ENCODE data around the gene UBL4A.
A peak's percentile ranks its signal among the peaks of the same experiment; 100 is the strongest.

Gene UBL4A

DNA sequence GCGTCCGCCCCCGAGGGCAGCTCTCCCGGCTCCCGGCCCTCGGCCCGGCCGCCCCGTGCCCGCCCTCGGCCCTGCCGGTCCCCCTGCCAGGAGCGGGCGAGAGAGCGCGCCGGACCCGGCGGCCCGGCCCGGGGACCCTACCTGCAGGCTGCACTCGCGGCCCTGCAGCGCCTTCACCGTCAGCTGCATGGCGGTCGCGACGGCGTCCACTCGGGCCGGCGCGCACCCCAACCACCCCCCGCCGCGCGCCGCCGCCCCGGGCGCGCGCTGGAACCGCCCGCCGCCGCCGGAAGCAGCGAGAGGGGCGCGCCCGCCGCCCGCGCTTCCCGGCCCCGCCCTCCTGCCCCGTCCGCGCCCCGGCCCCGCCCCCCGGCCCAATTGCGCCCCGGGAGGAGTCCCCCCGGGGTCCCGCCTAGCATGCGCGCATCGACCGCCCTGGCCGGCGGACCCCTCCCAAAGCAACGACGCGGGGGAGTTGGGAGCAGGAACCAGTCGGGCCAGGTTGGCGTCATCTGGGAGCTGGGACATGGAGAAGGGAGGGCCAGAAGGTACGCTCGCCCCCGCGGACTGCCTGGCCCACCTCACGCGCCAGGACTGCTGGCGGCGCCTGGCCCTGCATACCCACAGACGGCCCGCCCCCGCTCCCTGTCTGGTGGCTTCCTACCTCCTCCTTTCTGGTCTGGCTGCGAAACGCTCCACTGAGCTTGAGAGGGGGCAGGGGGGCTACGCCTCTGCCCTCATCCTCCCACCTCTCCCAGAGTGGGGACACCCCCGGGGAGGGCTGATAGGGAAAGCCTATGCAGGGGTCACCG is at the start of gene UBL4A:
Gene UBL4A (minus strand): TSS at position 220 of the 812 bp plus-strand sequence. CDS start 31 bp downstream, at position 189.
- peak in 2 of 3 donors; percentile 6 to 42 for DNase-seq (ENCODE audit: low read depth in 2 of 3, low spot score in 1 of 3)

DNA sequence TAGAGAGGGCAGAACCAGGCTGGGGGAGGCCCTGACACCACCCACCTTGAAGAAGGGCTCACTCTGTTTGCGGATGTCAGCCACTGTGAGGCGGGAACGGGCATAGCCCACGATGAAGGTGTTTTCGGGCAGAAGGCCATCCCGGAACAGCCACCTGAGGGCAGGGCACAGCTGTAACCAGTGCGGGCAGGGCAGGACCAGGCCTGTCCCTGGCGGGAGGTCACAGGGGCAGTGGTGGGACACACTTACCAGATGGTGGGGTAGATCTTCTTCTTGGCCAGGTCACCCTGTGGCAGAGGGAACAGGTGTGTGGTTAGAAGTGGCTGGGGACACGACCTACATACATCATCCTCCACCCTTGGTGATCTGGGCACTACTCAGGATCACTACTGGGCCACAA is 49.5 kb upstream of the UBL4A start:
- no peak for DNase-seq (ENCODE audit: low read depth in 2 of 3, low spot score in 1 of 3)

DNA sequence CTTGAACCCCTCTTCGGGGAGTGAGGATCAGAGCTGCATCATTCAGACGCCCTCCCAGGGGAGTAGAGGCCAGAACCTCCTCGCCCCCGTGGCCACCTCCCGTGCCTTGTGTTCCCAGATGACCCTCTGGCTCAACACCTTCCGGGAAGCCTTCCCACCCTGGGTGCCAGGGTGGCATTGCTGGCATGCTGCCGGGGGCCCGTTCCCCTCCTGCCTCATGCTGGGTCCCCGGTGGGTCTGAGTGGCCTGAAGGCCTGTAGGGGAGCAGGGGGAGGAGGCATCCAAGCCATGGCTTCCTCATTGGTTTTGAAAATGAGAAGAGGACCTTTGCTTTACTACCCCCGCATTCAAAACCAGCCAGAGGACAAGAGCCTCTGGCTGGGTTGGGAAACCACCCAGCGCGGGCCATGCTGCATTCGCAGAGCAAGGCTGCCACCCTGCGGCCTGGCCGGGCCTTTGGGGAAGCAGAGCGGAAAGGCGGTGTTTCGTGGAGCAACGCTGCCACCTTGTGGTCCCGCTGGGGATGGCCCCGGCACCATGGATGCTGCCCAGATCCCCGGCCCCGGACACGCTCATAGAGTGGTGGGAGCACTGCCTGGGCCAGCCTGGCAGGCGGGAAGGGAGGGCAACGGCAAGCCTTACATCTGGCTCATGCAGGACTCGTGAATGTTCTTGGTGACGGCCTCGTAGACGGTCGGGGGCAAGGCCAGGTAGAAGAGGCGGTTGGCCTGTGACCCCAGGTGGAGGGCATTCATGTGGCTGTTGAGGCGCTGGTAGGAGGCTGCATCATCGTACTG is 48.3 kb upstream of the UBL4A start:
- peak; percentile 78 to 92 (median 78) for DNase-seq (ENCODE audit: low read depth in 2 of 3, low spot score in 1 of 3)

DNA sequence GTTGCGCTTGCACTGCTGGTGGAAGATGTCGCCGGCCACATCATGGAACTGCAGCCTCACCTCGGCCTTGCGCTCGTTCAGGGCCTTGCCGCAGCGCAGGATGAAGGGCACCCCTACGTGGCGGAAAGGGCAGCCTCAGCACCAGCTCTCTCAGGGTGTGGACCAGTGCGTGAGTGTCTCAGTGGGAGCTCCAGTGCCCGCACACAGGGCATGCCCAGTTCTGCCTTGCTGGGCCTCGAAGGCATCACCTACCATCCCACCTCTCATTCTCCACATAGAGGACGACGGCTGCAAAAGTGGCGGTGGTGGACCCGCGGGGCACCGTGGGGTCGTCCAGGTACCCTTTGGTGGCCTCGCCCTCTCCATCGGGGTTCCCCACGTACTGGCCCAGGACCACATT is 46.3 kb upstream of the UBL4A start:
- no peak for DNase-seq (ENCODE audit: low read depth in 2 of 3, low spot score in 1 of 3)

DNA sequence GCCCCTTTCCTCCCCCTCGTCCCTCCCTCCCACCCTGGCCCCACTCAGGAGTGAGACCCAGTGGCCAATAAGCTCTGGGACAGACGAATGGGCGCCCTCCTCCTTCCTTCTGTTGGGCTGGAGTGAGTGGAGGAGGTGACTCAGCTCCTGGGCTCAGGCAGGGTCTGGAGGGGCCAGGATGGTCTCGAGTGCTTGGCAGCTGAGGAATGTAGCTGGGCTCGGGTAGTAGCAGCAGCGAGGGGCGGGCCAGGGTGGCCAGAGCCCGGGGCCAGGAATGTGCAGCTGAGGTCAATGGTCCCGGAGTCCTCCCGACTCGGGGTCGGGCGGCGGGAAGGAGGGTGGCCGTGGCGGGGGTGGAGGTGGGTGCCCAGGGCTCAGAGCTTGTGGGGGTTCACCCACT is 45.2 kb upstream of the UBL4A start:
- no peak for DNase-seq (ENCODE audit: low read depth in 2 of 3, low spot score in 1 of 3)

DNA sequence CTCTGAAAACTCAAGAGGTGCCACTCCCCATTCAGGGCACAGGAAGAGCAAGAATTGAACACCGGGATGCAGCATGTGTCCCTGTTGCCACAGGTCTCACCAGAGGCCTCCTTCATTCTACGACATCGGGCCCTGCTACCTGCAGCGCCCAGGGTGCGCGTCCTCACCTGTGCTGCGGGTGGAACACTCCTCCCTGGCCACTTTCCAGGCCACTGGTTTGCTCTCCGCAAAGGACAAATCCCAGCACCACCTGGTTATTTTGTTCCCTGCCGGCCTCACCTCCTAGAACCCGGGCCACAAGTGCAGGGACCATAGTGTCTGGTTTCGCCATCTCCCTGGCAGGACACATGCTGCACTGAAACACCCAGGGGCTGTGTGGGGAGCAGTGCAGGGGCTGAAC is 43.9 kb upstream of the UBL4A start:
- DNase-seq (ENCODE audit: low read depth in 2 of 3, low spot score in 1 of 3): no peak

DNA sequence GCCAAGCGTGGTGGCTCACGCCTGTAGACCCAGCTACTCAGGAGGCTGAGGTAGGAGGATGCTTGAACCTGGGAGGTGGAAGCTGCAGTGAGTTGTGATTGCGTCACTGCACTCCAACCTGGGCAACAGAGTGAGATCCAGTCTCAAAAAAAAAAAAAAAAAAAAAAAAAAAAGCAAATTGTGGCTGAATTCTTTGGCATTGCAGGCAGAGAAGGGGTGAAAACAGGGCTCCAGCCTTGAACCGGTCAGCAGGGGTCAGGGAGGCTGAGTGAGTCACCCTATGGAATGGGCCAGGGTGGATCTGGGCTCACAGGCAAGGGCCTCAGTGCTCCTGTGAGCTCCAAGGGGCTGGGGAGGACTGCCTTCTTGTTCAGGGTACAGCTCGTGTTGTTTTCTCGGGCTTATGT is 42.8 kb upstream of the UBL4A start:
- DNase-seq (ENCODE audit: low read depth in 2 of 3, low spot score in 1 of 3): no peak

DNA sequence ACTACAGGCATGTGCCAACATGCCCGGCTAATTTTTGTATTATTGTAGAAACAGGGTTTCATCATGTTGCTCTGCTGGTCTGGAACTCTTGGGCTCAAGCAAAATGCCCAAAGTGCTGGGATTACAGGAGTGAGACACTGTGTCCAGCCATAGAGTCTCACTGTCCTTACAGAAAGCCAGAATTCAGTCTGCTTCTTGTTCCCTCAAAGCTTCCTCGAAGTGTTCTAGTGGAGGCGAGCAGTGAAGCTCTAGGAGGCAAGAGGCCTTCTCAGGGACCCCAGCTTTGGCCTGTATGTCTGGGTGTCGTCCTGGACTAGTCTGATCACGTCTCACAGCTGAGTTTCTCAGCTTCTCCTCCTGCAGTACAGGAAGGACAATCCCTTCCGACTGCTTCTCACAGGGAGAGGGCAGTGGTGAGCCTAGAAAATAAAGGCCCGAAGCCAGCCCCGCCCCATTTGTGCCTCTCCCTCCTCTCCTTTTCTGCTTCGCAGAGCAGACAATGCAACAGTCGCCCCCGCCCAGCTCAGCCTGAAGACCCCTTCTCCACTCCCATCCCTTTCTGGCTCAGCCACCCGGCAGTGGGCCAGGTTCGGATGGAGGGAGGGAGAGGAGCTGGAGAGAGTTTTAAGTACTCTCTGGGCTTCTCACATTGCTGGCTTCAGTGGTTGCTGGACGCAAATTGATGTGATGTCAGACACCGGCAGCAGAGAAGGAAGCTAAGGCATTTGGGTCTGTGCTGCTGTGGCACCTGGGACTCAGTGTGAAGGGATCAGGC is 40.7 kb upstream of the UBL4A start:
- DNase-seq (ENCODE audit: low read depth in 2 of 3, low spot score in 1 of 3): peak in 2 of 3 donors; percentile 48 to 51

DNA sequence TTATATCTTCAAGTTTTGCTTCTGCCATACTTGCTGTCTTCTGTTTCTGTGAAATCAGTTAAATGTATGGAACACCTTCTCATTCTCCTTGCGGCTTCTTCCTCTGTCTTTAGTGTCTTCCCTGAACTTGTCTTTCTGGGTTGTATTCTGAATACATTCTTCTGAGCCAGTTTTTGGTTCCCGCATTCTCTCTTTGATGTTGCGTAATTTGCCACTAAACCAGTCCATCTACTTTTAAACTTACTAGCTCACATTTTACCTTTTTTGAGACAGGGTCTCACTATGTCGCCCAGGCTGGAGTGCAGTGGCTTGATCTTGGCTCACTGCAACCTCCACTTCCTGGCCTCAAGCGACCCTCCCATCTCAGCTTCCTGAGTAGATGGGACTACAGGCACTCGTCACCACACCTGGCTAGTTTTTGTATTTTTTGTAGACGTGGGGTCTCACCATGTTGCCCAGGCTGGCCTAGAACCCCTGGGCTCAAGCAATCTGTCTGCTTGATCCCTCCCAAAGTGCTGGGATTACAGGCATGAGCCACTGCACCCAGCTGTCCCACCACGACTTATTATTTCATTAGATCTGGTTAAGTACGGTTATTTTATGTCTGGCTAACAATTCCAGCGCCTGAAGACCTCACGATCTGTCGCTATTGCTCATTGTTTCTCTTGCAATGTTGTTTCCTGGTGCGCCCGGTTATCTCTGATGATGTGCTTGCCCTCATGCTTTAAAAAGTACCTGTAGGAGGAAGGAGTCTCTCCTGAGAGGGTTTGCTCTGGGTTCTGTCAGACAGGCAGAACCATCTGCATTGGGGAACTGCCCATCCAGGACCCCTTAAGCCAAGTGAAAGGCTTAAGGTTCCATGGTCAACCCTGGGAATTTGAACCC is 39.4 kb upstream of the UBL4A start:
- DNase-seq (ENCODE audit: low read depth in 2 of 3, low spot score in 1 of 3): no peak

DNA sequence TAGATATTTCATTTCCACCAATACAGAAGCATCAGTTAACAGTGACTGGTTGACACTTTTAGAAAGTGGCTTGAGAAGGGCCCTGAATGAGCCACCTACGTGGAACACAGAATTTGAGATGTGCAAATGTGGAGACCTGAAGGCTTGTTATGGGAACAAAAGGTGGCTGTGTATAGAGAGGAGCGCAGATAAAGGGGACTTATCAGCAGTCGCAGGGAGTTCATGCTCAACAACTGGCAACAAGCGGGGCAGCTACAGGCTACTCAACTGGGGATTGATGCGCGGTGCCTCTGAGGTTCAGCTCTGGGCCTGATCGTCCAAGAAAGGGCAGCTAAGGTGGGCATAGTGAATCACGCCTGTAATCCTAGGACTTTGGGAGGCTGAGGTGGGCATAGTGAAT is 33.0 kb upstream of the UBL4A start:
- DNase-seq (ENCODE audit: low read depth in 2 of 3, low spot score in 1 of 3): no peak

DNA sequence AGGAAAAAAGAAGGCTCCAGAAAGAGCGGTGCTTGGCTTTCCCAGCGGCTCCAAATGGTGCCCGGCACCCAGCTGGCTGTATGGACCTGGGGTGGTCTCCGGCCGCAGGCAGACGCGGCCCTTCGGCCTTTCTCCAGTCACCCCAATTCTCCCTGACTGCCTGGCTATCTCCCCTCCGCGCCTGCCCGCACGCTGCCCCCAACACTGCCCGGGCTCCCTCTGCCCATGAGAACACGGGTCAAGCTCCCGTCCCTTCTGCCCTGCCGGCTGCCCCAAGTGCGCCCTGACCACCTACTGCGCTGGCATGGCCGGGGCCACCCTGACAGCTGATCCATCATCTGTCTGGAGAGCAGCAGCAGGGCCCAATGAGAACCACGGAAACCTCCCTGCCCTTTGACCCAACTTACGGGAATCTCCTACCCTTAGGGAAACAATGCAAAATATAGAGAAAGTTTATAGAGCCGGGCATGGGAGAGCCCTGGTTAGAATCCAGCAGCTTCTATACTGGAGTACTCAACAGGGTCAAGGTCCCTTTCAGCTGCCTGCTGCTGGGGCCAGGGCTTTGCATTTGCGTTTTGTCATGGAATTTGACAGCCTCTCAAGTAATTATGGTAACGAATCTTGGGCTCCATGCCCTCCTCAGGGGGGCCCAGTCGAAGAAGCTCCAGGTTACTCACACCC is 30.8 kb upstream of the UBL4A start:
- DNase-seq (ENCODE audit: low read depth in 2 of 3, low spot score in 1 of 3): no peak

DNA sequence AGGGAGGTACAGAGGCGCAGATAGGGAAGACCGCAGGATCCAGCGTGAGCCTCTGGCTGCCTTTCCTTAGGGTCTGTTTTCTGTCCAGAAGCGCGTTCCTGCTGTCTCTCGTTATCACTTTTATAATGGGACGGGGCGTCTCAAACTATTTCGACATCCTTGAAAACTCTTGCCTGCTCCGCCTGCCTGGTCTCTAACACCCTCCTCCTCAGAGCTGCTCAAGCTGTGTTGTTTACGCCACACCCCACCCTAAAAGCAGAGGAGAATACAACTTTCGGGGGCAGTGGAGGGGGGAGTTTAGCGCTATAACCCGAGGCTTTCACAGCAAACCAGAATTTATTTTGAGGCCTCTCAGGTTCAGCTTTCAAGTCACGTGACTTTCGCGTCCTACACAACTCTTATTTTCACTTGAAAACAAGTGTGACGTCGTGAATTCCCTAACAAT is 30.3 kb upstream of the UBL4A start:
- DNase-seq (ENCODE audit: low read depth in 2 of 3, low spot score in 1 of 3): no peak

DNA sequence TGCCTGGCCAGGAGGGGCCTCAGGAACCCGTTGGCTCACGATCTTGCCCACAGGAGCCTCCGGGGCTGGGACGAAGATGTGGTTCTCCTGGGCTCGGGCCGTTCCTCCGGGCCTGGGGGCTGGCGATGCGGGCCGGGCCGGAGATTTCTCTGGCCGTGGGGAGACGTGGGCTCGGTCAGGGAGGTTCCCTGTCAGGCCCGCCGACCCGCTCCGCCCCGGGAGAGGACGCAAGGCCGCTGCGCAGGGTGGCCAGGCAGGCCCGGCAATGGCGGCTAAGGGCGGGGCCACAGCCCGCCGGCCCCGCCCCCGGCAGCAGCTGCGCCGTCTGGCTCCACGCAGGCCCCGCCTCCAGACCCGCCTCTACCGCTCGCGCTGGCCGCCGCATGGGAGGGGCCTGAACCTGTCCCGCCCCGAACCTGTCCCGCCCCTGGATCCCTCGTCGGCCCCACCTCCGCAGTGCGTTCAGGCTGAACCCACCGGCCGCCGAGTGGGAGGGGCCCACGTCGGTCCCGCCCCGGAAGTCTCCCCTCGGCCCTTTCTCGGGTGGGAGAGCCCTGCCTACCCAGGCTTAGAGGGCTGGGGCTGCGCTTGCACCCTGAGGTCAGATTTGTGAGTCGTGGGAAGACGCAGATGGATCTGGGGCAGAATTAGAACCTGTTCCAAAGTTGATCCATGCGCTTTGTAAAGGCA is 29.7 kb upstream of the UBL4A start, which contains the start of gene FAM3A:
Gene FAM3A (minus strand): TSS at position 267 of the 690 bp plus-strand sequence. CDS start 460 bp downstream, outside the sequence.
- peak; percentile 83 to 90 (median 88) for DNase-seq (ENCODE audit: low read depth in 2 of 3, low spot score in 1 of 3)

DNA sequence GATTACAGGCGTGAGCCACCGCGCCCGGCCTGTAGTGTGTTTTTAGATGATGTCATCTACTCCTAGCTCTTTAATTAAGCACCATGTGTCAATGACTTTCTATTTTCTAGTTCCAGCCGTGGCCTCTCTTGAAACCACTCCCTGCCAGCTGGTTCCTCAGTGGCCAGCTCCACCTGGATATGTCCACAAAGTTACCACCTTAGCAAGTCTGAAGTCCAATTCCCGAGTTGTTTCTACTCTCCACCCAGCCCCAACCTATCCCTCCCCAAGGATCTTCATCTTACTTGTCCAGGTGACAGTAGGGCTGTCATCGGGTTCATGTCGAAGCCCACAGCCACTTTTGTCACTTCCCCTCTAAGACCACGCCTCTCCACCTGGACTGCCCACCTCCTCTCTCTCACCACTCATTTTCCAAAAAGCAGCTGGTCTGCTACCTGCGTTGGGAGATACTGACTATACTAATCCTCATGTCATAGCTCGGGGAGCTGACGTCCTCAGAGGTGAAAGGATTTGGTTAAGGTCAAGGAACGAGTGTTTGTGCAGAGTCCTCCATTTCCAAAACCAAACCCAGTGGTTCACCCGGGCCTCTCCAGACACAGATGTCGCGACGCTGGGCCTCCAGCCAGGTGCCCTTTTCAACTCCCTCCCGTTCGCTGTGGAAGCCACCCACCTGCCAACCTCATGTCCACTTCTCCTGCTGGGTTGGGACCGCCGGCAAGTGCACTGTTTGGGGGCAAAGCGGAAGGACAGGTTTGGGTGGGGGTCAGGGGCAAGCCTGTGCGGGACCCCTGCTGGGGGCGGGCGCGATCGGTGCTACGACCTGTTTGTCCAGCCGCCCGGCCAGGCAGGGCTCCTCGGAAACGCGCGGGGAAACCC is 28.9 kb upstream of the UBL4A start:
- no peak for DNase-seq (ENCODE audit: low read depth in 2 of 3, low spot score in 1 of 3)

DNA sequence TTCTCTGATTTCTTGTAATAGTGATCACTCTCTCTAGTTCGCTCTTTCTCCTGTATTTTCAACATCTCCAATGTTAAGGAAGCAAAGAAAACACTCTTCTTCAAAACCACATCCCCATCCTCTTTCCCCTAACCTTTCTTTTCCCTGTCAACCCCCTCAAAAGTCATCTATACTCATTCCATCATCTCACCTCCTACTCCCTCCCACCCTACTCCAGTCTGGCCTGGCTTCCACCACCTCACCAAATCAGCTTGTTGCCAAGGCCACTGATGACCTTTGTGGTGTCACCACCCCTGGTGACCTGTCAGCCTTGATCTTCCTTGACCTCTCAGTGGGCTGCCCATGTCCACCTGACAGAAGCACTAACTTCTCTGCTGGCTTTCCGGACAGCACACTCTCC is 27.3 kb upstream of the UBL4A start:
- DNase-seq (ENCODE audit: low read depth in 2 of 3, low spot score in 1 of 3): no peak

DNA sequence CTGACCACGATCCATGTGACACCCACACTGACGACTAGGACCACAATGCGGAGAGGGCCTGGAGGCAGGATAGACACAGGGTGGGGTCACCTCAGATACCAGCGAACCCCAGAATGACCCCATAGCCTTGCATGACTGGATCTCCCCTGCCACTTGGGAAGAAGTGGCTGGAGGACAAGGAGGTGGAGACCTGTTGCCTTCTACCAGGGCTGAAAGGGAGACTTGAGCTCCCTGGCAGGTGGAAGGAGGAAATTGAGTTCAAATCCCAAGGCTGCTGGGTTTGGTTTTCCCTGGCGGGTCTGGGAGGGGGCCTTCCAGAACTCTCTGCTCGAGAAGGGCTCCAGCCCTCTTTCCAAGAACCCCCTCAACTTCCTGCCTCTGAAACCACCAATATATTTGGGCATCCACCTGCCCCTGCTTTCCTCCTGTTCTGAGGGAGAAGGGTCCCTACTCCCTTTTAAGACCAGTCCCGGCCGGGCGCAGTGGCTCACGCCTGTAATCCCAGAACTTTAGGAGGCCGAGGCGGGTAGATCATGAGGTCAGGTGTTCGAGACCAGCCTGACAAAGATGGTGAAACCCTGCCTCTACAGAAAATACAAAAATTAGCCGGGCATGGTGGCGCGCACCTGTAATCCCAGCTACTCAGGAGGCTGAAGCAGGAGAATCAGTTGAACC is 26.6 kb upstream of the UBL4A start:
- no peak for DNase-seq (ENCODE audit: low read depth in 2 of 3, low spot score in 1 of 3)

DNA sequence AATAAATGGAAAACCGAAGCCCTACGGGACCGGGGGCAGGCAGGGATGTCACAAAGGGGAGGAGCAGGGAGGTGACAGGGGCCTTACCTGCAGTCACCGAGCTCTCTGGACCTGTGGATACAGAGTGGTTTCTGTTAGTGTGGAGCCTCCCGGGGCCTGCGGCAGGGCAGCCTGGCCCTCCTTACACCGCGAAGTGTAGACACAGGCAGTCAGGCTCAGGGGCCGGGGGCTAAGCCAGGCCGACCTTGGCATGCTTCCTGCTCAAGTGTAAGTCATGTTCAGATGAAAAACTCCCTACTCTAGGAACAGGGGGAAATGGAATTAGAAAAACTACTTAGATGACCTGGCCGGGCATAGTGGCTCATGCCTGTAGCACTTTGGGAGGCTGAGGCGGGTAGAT is 25.3 kb upstream of the UBL4A start:
- DNase-seq (ENCODE audit: low read depth in 2 of 3, low spot score in 1 of 3): no peak

DNA sequence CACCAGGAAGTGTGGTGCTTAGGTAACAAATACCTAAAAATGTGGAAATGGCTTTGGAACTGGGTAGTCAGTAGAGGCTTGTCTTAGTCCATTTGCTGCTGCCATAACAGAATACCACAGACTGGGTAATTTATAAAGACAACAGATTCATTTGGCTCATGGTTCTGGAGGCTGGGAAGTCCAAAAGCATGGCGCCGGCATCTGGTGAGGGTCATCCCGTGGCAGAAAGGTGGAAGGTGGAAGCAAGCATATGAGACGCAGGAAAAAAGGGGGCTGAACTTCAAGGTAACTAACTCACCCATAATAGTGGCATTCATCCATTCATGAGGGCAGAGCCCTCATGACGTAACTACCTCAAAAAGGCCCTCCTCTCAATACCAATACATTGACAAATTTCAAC is 23.0 kb upstream of the UBL4A start:
- DNase-seq (ENCODE audit: low read depth in 2 of 3, low spot score in 1 of 3): no peak
